ENCODE results near the gene MYH15. TPM values are rescaled to one million over a fixed set of nuclear protein-coding genes. Genes with fewer than 3 reads are reported as not detected.

Gene MYH15
- total and polyA plus RNA-seq, 8 donors, result 0.05 to 0.70 (median 0.32) TPM

DNA sequence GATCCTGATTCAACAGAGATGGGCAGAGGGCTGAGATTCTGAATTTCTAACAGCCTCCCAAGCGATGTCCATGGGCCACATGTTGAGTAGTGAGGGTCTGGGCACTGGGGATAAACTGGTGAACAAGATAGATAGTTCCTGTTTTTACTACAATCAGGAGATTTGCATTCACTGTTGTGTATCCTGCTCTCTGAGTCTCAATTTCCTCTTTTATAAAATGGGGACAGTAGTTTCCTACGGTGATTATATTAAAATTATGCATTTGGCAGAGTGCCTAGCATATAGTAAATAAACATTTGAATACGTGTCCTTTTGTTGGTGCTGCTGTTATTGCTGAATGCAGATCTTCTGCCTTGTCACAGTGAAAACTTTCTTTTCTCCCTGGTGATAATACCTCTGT, 102.5 kb downstream of the MYH15 start:
- no peaks in the 10 kb centered on the region for H3K36me3 ChIP-seq
- intact Hi-C loops (cut with DNase I), result no loop called here
- H3K27ac ChIP-seq, result no peak overlapping the region
- DNase-seq (no peak), ATAC-seq (no peak)
- no peak overlapping the region for H3K4me3 ChIP-seq
- no peaks in the 10 kb centered on the region for H3K9me3 ChIP-seq
- peaks cover 3 to 12% of the 10 kb centered on the region in 2 donors for H3K4me1 ChIP-seq
- H3K27me3 ChIP-seq, result no peaks in the 10 kb centered on the region
- TF ChIP-seq, protein P1, sequence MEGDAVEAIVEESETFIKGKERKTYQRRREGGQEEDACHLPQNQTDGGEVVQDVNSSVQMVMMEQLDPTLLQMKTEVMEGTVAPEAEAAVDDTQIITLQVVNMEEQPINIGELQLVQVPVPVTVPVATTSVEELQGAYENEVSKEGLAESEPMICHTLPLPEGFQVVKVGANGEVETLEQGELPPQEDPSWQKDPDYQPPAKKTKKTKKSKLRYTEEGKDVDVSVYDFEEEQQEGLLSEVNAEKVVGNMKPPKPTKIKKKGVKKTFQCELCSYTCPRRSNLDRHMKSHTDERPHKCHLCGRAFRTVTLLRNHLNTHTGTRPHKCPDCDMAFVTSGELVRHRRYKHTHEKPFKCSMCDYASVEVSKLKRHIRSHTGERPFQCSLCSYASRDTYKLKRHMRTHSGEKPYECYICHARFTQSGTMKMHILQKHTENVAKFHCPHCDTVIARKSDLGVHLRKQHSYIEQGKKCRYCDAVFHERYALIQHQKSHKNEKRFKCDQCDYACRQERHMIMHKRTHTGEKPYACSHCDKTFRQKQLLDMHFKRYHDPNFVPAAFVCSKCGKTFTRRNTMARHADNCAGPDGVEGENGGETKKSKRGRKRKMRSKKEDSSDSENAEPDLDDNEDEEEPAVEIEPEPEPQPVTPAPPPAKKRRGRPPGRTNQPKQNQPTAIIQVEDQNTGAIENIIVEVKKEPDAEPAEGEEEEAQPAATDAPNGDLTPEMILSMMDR (IDR thresholded peaks at IDR 0.05), result no peak

DNA sequence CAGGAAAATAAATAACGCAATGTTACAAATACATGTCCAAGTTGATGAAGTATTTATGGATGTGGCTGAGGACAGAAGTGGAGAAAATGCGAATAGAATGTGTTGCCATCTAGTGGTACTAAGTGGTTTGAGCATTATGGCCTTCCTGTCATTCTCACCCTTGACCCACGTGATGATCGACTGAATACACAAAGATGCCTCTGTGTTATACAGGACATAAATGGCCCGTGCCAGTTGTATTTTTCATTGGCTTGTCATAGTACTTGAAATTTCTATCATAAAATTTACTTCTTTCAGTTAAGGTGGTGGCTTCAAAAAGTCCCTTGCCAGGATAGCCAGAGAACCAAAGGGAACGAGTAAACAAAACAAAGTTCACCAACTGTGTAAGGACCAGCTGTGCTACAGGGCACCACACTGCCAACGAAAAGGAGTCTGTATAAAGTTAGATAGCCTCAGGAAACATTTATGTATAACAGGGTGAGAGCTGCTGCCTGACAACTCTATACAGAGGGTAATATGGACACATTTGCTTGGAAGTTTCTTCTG, 103.7 kb downstream of the MYH15 start:
- TF ChIP-seq, protein P1 (IDR thresholded peaks at IDR 0.05), result peak; percentile 29 to 56
- DNase-seq, result peak in 2 of 4 donors; percentile 39 to 68
- Histone ChIP-seq H3K27me3 (no peaks in the 10 kb centered on the region), H3K4me1 (peaks cover 0 to 12% of the 10 kb centered on the region in 2 donors), H3K36me3 (no peaks in the 10 kb centered on the region), H3K9me3 (no peaks in the 10 kb centered on the region), H3K27ac (no peak overlapping the region), H3K4me3 (no peak overlapping the region)
- ATAC-seq, result peak; percentile 34
- intact Hi-C loops (cut with DNase I), result no loop called here

DNA sequence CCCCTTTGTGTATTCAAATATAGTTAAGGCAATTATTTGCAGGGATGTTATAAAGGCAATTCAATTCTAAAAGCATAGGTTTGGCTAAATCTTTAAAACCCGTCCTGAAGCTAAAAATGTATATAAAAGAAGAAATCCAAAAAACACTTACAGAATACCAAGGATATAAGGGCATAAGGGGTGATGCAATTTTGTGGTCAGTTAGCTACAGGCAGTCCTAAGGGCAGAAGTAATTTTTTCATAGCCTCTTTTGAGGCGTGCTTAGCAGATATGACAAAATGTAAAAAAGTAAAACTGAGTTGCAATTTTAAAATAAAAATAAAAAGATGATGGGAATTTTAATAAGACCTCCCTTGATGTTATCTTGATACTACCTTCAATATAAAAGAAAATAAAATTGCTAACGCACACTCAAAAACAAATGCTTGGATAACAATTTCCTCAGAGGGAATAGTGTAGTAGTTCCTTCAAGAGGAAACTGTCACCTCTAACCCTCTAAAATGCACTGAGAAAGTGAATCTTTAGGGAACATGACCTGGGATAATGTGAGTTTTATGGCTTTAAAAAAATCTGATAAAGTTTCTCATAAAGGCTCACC, 104.2 kb downstream of the MYH15 start:
- Histone ChIP-seq H3K27ac (no peak overlapping the region), H3K27me3 (no peaks in the 10 kb centered on the region), H3K4me3 (no peak overlapping the region), H3K36me3 (no peaks in the 10 kb centered on the region), H3K9me3 (no peaks in the 10 kb centered on the region), H3K4me1 (peaks cover 0 to 12% of the 10 kb centered on the region in 2 donors)
- intact Hi-C loops (cut with DNase I), result no loop called here
- TF ChIP-seq, protein P1 (IDR thresholded peaks at IDR 0.05), result no peak
- no peak for ATAC-seq
- no peak for DNase-seq

DNA sequence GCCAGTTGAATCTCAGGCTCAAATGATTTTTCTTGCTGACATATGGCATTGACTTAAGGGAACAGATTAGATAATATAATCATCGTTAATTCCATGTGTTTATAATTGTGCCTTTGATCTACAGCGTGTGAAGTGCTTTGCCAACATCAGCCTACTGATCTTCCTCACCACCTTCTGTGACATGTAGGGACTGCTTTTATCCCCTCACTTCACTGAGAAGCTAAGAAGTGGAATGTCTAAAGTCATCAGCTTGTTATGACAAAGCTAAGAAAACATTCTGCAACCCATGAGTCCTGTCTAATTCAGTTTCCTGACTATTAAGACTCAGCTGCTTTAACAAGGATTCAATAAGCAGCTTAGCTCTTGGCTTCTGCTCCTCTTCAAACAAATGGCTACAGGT, 106.0 kb downstream of the MYH15 start:
- no peaks in the 10 kb centered on the region for H3K36me3 ChIP-seq
- H3K27me3 ChIP-seq, result no peaks in the 10 kb centered on the region
- peaks cover 0 to 12% of the 10 kb centered on the region in 2 donors for H3K4me1 ChIP-seq
- no peak overlapping the region for H3K4me3 ChIP-seq
- TF ChIP-seq, protein P1 (IDR thresholded peaks at IDR 0.05), result no peak
- DNase-seq (no peak), ATAC-seq (no peak)
- no peak overlapping the region for H3K27ac ChIP-seq
- intact Hi-C loops (cut with DNase I), result no loop called here
- H3K9me3 ChIP-seq, result no peaks in the 10 kb centered on the region

DNA sequence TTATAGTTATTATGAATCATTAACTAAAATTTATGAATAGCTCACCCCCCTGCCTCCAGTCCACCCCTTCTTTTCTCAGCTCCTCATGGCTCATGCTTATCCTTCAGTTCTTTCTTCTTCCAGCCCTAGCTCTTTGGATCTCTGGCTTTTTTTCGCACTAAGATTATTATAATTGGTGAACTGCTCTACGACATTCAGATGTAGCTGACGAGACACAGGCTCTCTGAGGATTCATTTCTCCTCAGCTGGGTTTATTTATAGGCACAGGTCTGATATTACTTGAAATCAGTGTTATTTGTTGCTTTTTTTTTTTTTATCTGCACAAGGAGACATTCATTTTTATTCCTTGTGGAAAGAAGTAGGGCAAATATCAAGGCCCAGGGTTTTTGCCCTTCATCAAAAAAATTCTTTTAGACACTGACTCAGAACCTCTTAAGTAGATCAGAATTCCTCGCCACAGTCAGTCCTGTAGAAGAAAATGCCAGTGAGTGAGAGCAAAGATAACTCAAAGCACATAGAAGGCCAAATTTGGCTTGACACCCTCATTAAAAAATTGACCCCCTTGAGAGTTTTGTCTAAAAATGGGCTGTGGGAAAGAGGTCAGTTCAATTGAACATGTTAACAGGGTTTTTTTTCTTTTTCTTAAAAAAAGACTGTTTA, 106.6 kb downstream of the MYH15 start:
- H3K36me3 ChIP-seq, result no peaks in the 10 kb centered on the region
- intact Hi-C loops (cut with DNase I), result no loop called here
- H3K27me3 ChIP-seq, result no peaks in the 10 kb centered on the region
- no peak overlapping the region for H3K27ac ChIP-seq
- no peak for DNase-seq
- TF ChIP-seq, protein P1 (IDR thresholded peaks at IDR 0.05), result no peak
- no peaks in the 10 kb centered on the region for H3K9me3 ChIP-seq
- no peak for ATAC-seq
- H3K4me3 ChIP-seq, result no peak overlapping the region
- peaks cover 0 to 12% of the 10 kb centered on the region in 2 donors for H3K4me1 ChIP-seq

Measured in left lung (tissue), 10 donors.